Mesenchymal stem cell (in vitro differentiated cells and primary cell): ENCODE measurements around the gene ATOX1.

Experiments
- DNase-seq: peaks from one replicate; pipeline ENCODE4 v3.0.0-alpha.2; 2013
- H2AFZ ChIP-seq: one replicate; pipeline ENCODE4 v1.6.1; 2013; ENCODE audit warnings: low read depth, mild to moderate bottlenecking, control low read depth, inconsistent platforms, low read length, moderate library complexity
- H2AK5ac ChIP-seq: 2 replicates; pipeline ENCODE4 v1.6.1; 2013; ENCODE audit warnings: low read length, moderate library complexity, mild to moderate bottlenecking, inconsistent platforms; ENCODE audit not compliant: severe bottlenecking
- H2BK120ac ChIP-seq: one replicate; pipeline ENCODE4 v1.6.1; 2013; ENCODE audit warnings: low read depth, mild to moderate bottlenecking, inconsistent platforms, low read length, moderate library complexity
- H2BK12ac ChIP-seq, 2 experiments: one replicate each; pipeline ENCODE4 v1.6.1; 2013; ENCODE audit warnings: inconsistent platforms in 2 of 2, low read length in 2 of 2, mild to moderate bottlenecking in 2 of 2, moderate library complexity in 2 of 2, control low read depth in 1 of 2
- H2BK15ac ChIP-seq: one replicate; pipeline ENCODE4 v1.6.1; 2013; ENCODE audit warnings: mild to moderate bottlenecking, low read depth, inconsistent platforms; ENCODE audit not compliant: poor library complexity, severe bottlenecking
- H2BK5ac ChIP-seq: 2 replicates; pipeline ENCODE4 v1.6.1; 2013; ENCODE audit warnings: low read depth, mild to moderate bottlenecking, low read length, control low read depth, inconsistent platforms; ENCODE audit not compliant: poor library complexity, severe bottlenecking
- H3K14ac ChIP-seq, 2 experiments: one replicate each; pipeline ENCODE4 v1.6.1; 2013; ENCODE audit warnings: inconsistent platforms in 2 of 2, low read length in 2 of 2, control low read depth in 1 of 2, mild to moderate bottlenecking in 1 of 2, moderate library complexity in 1 of 2
- H3K18ac ChIP-seq, 2 experiments: one replicate each; pipeline ENCODE4 v1.6.1; 2013; ENCODE audit warnings: inconsistent platforms in 2 of 2, low read length in 2 of 2, control low read depth in 1 of 2, low read depth in 1 of 2, mild to moderate bottlenecking in 1 of 2
- H3K23ac ChIP-seq, 2 experiments: one replicate each; pipeline ENCODE4 v1.6.1; 2013; ENCODE audit warnings: inconsistent platforms in 2 of 2, low read length in 2 of 2, mild to moderate bottlenecking in 2 of 2, moderate library complexity in 2 of 2, control low read depth in 1 of 2
- H3K27ac ChIP-seq: 2 replicates; pipeline ENCODE4 v1.5.1; 2013; ENCODE audit warnings: mild to moderate bottlenecking, moderate library complexity, low read length, control low read depth, inconsistent platforms; ENCODE audit not compliant: poor library complexity, severe bottlenecking
- H3K27me3 ChIP-seq, 2 experiments: 2 replicates each; pipeline versions ENCODE4 v1.6.1 to v1.7.0; 2013; ENCODE audit warnings: low read length in 2 of 2, mild to moderate bottlenecking in 2 of 2, moderate library complexity in 2 of 2, control low read depth in 1 of 2, inconsistent platforms in 1 of 2; ENCODE audit not compliant: control insufficient read depth in 1 of 2, insufficient read depth in 1 of 2
- H3K36me3 ChIP-seq, 2 experiments: 2 replicates each; pipeline versions ENCODE4 v1.6.1 to v1.7.0; 2013; ENCODE audit warnings: low read length in 2 of 2, control low read depth in 1 of 2, inconsistent platforms in 1 of 2, low read depth in 1 of 2, mild to moderate bottlenecking in 1 of 2; ENCODE audit not compliant: insufficient read depth in 2 of 2, control insufficient read depth in 1 of 2
- H3K4ac ChIP-seq, 2 experiments: one replicate each; pipeline ENCODE4 v1.6.1; 2013; ENCODE audit warnings: inconsistent platforms in 2 of 2, low read length in 2 of 2, mild to moderate bottlenecking in 2 of 2, moderate library complexity in 2 of 2, control low read depth in 1 of 2, low read depth in 1 of 2
- H3K4me1 ChIP-seq: 2 replicates; pipeline ENCODE4 v1.6.1; 2013; ENCODE audit warnings: low read depth, low read length, control low read depth; ENCODE audit not compliant: control insufficient read depth, insufficient read depth
- H3K4me2 ChIP-seq: 2 replicates; pipeline ENCODE4 v1.6.1; 2013; ENCODE audit warnings: low read length, mild to moderate bottlenecking, inconsistent platforms; ENCODE audit not compliant: poor library complexity, severe bottlenecking
- H3K4me3 ChIP-seq, 2 experiments: 2 replicates each; pipeline versions ENCODE4 v1.5.1 to v1.7.0; 2013; ENCODE audit warnings: low read length in 2 of 2, mild to moderate bottlenecking in 2 of 2, control low read depth in 1 of 2, low read depth in 1 of 2; ENCODE audit not compliant: insufficient read depth in 1 of 2
- H3K79me1 ChIP-seq: replicated peaks from 2 replicates; pipeline ENCODE4 v1.6.1; 2013; ENCODE audit warnings: mild to moderate bottlenecking, control low read depth, low read length, inconsistent platforms; ENCODE audit not compliant: poor library complexity, severe bottlenecking
- H3K9ac ChIP-seq: 2 replicates; pipeline ENCODE4 v1.7.0; 2013; ENCODE audit warnings: mild to moderate bottlenecking, low read length, moderate library complexity
- H3K9me3 ChIP-seq: 2 replicates; pipeline ENCODE4 v1.7.0; 2013; ENCODE audit warnings: mild to moderate bottlenecking, low read length; ENCODE audit not compliant: control insufficient read depth
- H4K8ac ChIP-seq: one replicate; pipeline ENCODE4 v1.6.1; 2013; ENCODE audit warnings: inconsistent platforms, mild to moderate bottlenecking, low read length, moderate library complexity
- H4K91ac ChIP-seq: one replicate; pipeline ENCODE4 v1.6.1; 2013; ENCODE audit warnings: mild to moderate bottlenecking, low read length, inconsistent platforms
- WGBS: methylation state at CpG from one replicate; pipeline ENCODE4 v1.1.7; 2013; ENCODE audit warnings: mixed read lengths; 5-methylcytosine and 5-hydroxymethylcytosine counted together

ATOX1 gene

DNA sequence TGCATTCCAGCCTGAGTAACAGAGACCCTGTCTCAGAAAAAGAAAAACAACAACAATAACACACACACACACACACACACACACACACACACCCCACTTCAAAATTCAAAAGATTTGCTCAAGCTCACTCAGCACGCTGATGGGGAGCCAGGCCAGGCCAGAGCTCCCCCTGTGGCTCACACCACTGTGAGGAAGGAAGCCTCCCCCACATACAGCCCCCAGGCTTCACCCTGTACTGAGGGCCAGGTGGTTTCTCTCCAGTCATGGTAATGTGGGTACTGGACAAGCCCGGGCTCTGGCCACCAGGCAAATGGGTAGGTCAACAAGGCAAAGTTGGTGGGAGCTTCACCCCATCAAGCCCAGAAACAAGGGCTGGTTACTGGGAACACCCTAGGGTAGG lies 19.0 kb downstream of the ATOX1 start:
- Histone ChIP-seq H2AK5ac (peak overlapping the region; percentile 100), H3K4ac (peak overlapping the region; percentile 85 to 94), H4K91ac (peak overlapping the region; percentile 98), H2BK15ac (peak overlapping the region; percentile 97), H3K4me1 (peaks cover 27% of the 10 kb centered on the region), H3K4me3 (no peak overlapping the region), H3K27ac (peak overlapping the region; percentile 100), H2BK120ac (peak overlapping the region; percentile 99), H2AFZ (no peak overlapping the region), H3K36me3 (peaks cover 6 to 16% of the 10 kb centered on the region in 2 experiments), H2BK5ac (peak overlapping the region; percentile 95), H3K79me1 (no peaks in the 10 kb centered on the region), H4K8ac (peak overlapping the region; percentile 91), H3K18ac (peak overlapping the region; percentile 90 to 95), H3K9ac (peak overlapping the region; percentile 90), H3K27me3 (no peaks in the 10 kb centered on the region), H3K14ac (peak overlapping the region in 1 of 2 experiments; percentile 35), H2BK12ac (peak overlapping the region; percentile 89 to 99), H3K4me2 (no peak overlapping the region), H3K9me3 (no peaks in the 10 kb centered on the region), H3K23ac (peak overlapping the region in 1 of 2 experiments; percentile 85)
- 68% methylated on average over 2 of the region's 2 CpGs for WGBS
- DNase-seq = no peak

DNA sequence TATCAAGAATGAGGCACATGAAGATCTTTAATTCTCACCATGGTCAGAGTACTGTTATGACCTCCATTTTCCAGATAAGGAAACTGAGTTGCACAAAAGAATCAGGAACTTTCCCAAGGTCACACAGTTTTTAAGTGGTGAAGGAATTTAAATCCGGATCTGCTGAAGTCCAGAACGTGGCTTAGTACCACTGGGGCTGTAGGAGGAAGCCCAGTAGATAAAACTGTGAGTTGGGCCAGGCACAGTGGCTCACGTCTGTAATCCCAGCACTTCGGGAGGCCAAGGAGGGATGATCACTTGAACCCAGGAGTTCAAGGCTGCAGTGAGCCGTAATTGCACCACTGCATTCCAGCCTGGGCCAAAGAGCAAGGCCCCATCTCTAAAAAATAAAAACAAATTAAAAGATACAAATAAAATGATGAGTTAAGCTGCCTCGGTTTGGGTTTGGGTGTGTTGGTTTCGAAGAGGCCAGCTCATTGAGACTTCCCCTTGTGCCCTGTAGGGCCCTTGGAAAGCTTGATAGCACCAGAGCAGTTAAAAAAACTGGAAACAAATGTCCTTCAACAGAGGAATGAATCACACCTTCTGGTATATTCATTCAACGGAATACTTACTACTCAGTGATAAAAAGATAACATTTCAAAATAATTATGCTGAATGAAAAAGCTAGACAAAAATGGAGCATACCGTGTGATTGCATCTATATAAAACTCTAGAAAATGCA lies 20.1 kb downstream of the ATOX1 start:
- no peaks in the 10 kb centered on the region for H3K79me1 ChIP-seq
- no peak overlapping the region for H3K4me3 ChIP-seq
- peak overlapping the region; percentile 46 for H3K27ac ChIP-seq
- H3K27me3 ChIP-seq = no peaks in the 10 kb centered on the region
- H2BK12ac ChIP-seq = no peak overlapping the region
- H2BK120ac ChIP-seq = no peak overlapping the region
- H2AFZ ChIP-seq = no peak overlapping the region
- 78% methylated on average over 5 of the region's 9 CpGs for WGBS
- no peak for DNase-seq
- no peak overlapping the region for H3K14ac ChIP-seq
- H3K4me2 ChIP-seq = no peak overlapping the region
- H3K9me3 ChIP-seq = no peaks in the 10 kb centered on the region
- H2BK15ac ChIP-seq = no peak overlapping the region
- no peak overlapping the region for H4K8ac ChIP-seq
- no peak overlapping the region for H4K91ac ChIP-seq
- peak overlapping the region; percentile 79 for H2AK5ac ChIP-seq
- H3K36me3 ChIP-seq = peaks cover 5 to 6% of the 10 kb centered on the region in 2 experiments
- H3K9ac ChIP-seq = peak overlapping the region; percentile 14
- H2BK5ac ChIP-seq = no peak overlapping the region
- no peak overlapping the region for H3K4ac ChIP-seq
- H3K4me1 ChIP-seq = peaks cover 27% of the 10 kb centered on the region
- peak overlapping the region in 1 of 2 experiments; percentile 74 for H3K18ac ChIP-seq
- no peak overlapping the region for H3K23ac ChIP-seq

DNA sequence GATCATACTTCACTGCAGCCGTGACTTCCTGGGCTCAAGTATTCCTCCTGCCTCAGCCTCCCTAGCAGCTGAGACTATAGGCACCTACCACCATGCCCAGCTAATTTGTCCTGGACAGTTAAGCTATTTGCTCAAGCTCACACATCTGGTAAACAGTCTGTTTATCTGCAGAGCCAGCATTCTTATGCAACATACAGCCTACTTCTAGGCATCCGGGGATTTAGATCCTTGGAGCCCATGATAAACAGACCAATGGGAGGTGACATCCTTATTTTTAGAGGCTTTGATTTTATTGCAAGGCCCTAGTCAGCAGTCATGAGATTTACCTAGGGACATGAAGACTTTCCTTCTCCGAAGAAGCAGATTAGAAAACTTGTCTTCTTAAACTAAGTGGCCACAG lies 21.0 kb downstream of the ATOX1 start:
- Histone ChIP-seq H3K9me3 (no peaks in the 10 kb centered on the region), H3K23ac (no peak overlapping the region), H2BK12ac (no peak overlapping the region), H2BK5ac (no peak overlapping the region), H2AK5ac (no peak overlapping the region), H3K79me1 (no peaks in the 10 kb centered on the region), H3K27ac (no peak overlapping the region), H4K91ac (no peak overlapping the region), H3K18ac (no peak overlapping the region), H3K36me3 (no peaks in the 10 kb centered on the region), H4K8ac (no peak overlapping the region), H2BK120ac (no peak overlapping the region), H3K27me3 (no peaks in the 10 kb centered on the region), H2AFZ (no peak overlapping the region), H3K9ac (no peak overlapping the region), H3K4me3 (no peak overlapping the region), H2BK15ac (no peak overlapping the region), H3K14ac (no peak overlapping the region), H3K4me1 (peaks cover 22% of the 10 kb centered on the region), H3K4ac (no peak overlapping the region), H3K4me2 (no peak overlapping the region)
- WGBS = 84% methylated on average over 3 of the region's 3 CpGs
- DNase-seq = no peak

DNA sequence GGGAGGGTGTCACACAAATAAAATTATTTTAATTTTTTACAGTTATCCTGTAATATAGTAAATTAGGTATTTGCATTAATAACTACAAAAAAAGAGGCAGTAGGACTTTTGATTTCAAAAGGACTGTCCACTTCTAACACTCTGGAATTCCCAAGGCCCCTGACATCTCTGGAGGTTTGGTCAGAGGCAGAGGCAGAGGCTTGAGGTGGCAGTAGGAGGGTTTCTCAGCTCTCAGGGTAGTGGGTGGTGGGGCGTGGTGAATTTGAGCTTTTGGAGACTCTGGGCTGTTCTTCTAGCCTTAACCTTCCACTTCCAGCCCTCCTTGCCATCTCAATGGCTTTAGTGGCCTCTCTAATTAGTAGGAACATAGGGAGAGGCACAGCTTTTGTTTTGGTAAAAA lies 22.8 kb downstream of the ATOX1 start:
- no peak overlapping the region for H3K23ac ChIP-seq
- WGBS = no CpG with 5 or more reads among the region's 1 CpG
- H3K4ac ChIP-seq = no peak overlapping the region
- H3K4me1 ChIP-seq = peaks cover 15% of the 10 kb centered on the region
- no peak overlapping the region for H3K27ac ChIP-seq
- no peak overlapping the region for H4K8ac ChIP-seq
- H3K9ac ChIP-seq = no peak overlapping the region
- DNase-seq = no peak
- no peak overlapping the region for H2AFZ ChIP-seq
- H3K4me2 ChIP-seq = no peak overlapping the region
- no peak overlapping the region for H2BK120ac ChIP-seq
- H2BK12ac ChIP-seq = no peak overlapping the region
- no peaks in the 10 kb centered on the region for H3K27me3 ChIP-seq
- no peaks in the 10 kb centered on the region for H3K36me3 ChIP-seq
- H2BK5ac ChIP-seq = no peak overlapping the region
- no peak overlapping the region for H3K14ac ChIP-seq
- no peak overlapping the region for H4K91ac ChIP-seq
- no peaks in the 10 kb centered on the region for H3K79me1 ChIP-seq
- no peak overlapping the region for H2AK5ac ChIP-seq
- no peak overlapping the region for H3K18ac ChIP-seq
- no peak overlapping the region for H3K4me3 ChIP-seq
- no peak overlapping the region for H2BK15ac ChIP-seq
- no peaks in the 10 kb centered on the region for H3K9me3 ChIP-seq
